Stimulated activated naive B cell treated with anti-CD40 and anti-IgM and Interleukin-4, amounts not matched to agents 10 μg/mL and 1 μg/mL and 100 μg/mL, for 72 hours (primary cell): Measurements from ENCODE around the gene LIG3.
"Not testable (repeated sequence)": the region's sequence is repeated elsewhere in the genome, so short reads cannot be mapped to it uniquely, and the experiment has no call there.

Experiments used
- ATAC-seq, 2 donors: fragments of 150-1000 bp; cut with Tn5 transposase; replicated peaks; 2 replicates each; pipeline ENCODE4 v1.10.0; 2021; ENCODE audit warnings: moderate library complexity in 1 of 2
- DNase-seq: peaks from one replicate; pipeline ENCODE4 v3.0.0; 2021
- H3K27ac Mint-ChIP-seq: one replicate; pipeline ENCODE4 v1.8.0; 2022; ENCODE audit warnings: mild to moderate bottlenecking, mixed read lengths
- H3K27me3 Mint-ChIP-seq, 2 donors: one replicate each; pipeline ENCODE4 v1.8.0; 2022; ENCODE audit warnings: mixed read lengths in 2 of 2
- H3K36me3 Mint-ChIP-seq, 2 donors: one replicate each; pipeline ENCODE4 v1.8.0; 2022; ENCODE audit warnings: mixed read lengths in 2 of 2, mild to moderate bottlenecking in 1 of 2
- H3K4me1 Mint-ChIP-seq, 2 donors: one replicate each; pipeline ENCODE4 v1.8.0; 2022; ENCODE audit warnings: mixed read lengths in 2 of 2, mild to moderate bottlenecking in 1 of 2
- H3K4me3 Mint-ChIP-seq, 2 donors: one replicate each; pipeline ENCODE4 v1.8.0; 2022; ENCODE audit warnings: mild to moderate bottlenecking in 2 of 2, mixed read lengths in 2 of 2, moderate library complexity in 1 of 2
- H3K9me3 Mint-ChIP-seq, 2 donors: one replicate each; pipeline ENCODE4 v1.8.0; 2022; ENCODE audit warnings: mixed read lengths in 2 of 2, mild to moderate bottlenecking in 1 of 2

The LIG3 gene

GRCh38 chr17:35010093-35010492, 29.8 kb downstream of the LIG3 start:
- Mint-ChIP-seq H3K36me3 (peaks cover 16 to 31% of the 10 kb centered on the region in 2 donors), H3K27ac (peak overlapping the region; percentile 20), H3K9me3 (no peaks in the 10 kb centered on the region), H3K4me1 (no peaks in the 10 kb centered on the region), H3K27me3 (no peaks in the 10 kb centered on the region), H3K4me3 (no peak overlapping the region)
- ATAC-seq (no peak), DNase-seq (no peak)

GRCh38 chr17:35011671-35012216, 31.4 kb downstream of the LIG3 start:
- H3K27me3 Mint-ChIP-seq, result no peaks in the 10 kb centered on the region
- H3K27ac Mint-ChIP-seq, result no peak overlapping the region
- no peak for DNase-seq
- H3K4me3 Mint-ChIP-seq, result no peak overlapping the region
- H3K9me3 Mint-ChIP-seq, result no peaks in the 10 kb centered on the region
- H3K4me1 Mint-ChIP-seq, result no peaks in the 10 kb centered on the region
- peaks cover 12 to 44% of the 10 kb centered on the region in 2 donors for H3K36me3 Mint-ChIP-seq
- ATAC-seq, result no peak

GRCh38 chr17:35016369-35016768, 36.1 kb downstream of the LIG3 start:
- Mint-ChIP-seq H3K27ac (no peak overlapping the region), H3K9me3 (no peaks in the 10 kb centered on the region), H3K36me3 (peaks cover 9 to 46% of the 10 kb centered on the region in 2 donors), H3K4me3 (no peak overlapping the region), H3K27me3 (no peaks in the 10 kb centered on the region), H3K4me1 (no peaks in the 10 kb centered on the region)
- DNase-seq, result no peak
- no peak for ATAC-seq

- H3K36me3 Mint-ChIP-seq, result peaks cover 9 to 42% of the 10 kb centered on the region in 2 donors
These were observed 36.7 kb downstream of the LIG3 start for GRCh38 chr17:35017021-35017420.

GRCh38 chr17:35018814-35019213, 38.5 kb downstream of the LIG3 start:
- Mint-ChIP-seq H3K9me3 (no peaks in the 10 kb centered on the region), H3K36me3 (peaks cover 9 to 42% of the 10 kb centered on the region in 2 donors), H3K4me1 (peaks cover 7 to 9% of the 10 kb centered on the region in 2 donors), H3K27me3 (no peaks in the 10 kb centered on the region), H3K4me3 (no peak overlapping the region), H3K27ac (no peak overlapping the region)
- no peak for ATAC-seq
- no peak for DNase-seq

More at GRCh38 chr17:35017021-35017420, 36.7 kb downstream of the LIG3 start:
- no peaks in the 10 kb centered on the region for H3K27me3 Mint-ChIP-seq
- no peaks in the 10 kb centered on the region for H3K4me1 Mint-ChIP-seq
- ATAC-seq (no peak), DNase-seq (no peak)
- H3K9me3 Mint-ChIP-seq, result no peaks in the 10 kb centered on the region
- H3K4me3 Mint-ChIP-seq, result no peak overlapping the region
- peak overlapping the region; percentile 1 for H3K27ac Mint-ChIP-seq

GRCh38 chr17:35019386-35020179, 39.3 kb downstream of the LIG3 start:
- DNase-seq (no peak), ATAC-seq (no peak)
- H3K4me3 Mint-ChIP-seq, result no peak overlapping the region
- peaks cover 9 to 41% of the 10 kb centered on the region in 2 donors for H3K36me3 Mint-ChIP-seq
- no peak overlapping the region for H3K27ac Mint-ChIP-seq
- H3K9me3 Mint-ChIP-seq, result no peaks in the 10 kb centered on the region
- H3K4me1 Mint-ChIP-seq, result peaks cover 7 to 9% of the 10 kb centered on the region in 2 donors
- no peaks in the 10 kb centered on the region for H3K27me3 Mint-ChIP-seq

DNA sequence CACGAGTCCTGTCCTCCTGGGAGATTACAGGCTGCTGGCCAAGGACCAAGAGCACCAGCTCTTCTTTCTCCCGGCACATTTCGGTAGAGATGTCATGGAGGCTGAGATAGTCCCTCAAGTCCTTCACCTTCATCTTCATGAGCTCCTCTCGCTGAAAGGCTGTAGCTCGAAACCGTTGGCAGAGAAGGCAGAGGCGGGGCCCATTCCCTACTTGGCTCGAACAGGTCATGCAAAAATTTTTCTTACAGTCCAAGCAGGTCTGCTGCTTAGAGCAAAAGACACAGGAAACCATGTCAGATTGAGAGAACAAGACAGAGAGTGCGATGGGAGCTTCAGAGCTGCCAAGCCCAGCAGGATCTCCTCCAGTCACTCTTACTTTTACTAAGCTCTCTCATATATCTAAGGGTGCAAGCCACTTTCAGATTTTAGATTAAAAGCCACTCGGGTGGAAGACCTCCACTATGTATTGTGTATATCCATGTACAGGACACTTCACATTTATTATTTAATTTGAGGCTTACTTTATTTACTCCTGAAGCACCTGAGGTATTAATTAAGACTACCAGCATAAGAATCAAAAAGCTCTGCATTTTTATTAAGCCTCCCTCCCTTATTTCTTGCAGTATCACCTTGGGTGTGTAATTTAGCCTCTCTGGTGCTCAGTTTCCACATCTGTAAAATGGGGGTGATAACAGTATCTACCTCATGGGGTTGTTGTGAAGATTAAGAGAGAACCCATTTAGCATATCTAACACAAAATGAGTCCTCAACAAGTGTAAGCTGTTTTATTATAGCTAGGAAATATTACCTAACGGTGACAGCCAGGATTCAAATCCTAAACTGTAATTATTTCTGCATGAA, 41.4 kb downstream of the LIG3 start:
- H3K27me3 Mint-ChIP-seq, result no peaks in the 10 kb centered on the region
- H3K4me3 Mint-ChIP-seq, result no peak overlapping the region
- ATAC-seq, result no peak
- H3K9me3 Mint-ChIP-seq, result no peaks in the 10 kb centered on the region
- H3K4me1 Mint-ChIP-seq, result peaks cover 7 to 9% of the 10 kb centered on the region in 2 donors
- no peak for DNase-seq
- H3K36me3 Mint-ChIP-seq, result peaks cover 8 to 27% of the 10 kb centered on the region in 2 donors
- no peak overlapping the region for H3K27ac Mint-ChIP-seq

- no peaks in the 10 kb centered on the region for H3K9me3 Mint-ChIP-seq
- peaks cover 3 to 18% of the 10 kb centered on the region in 2 donors for H3K36me3 Mint-ChIP-seq
- H3K4me1 Mint-ChIP-seq, result peaks cover 7 to 9% of the 10 kb centered on the region in 2 donors
- no peaks in the 10 kb centered on the region for H3K27me3 Mint-ChIP-seq
- H3K27ac Mint-ChIP-seq, result peak overlapping the region; percentile 80
- peak; percentile 29 for DNase-seq
- ATAC-seq, result peak; percentile 96 to 100
- peak overlapping the region in 1 of 2 donors; percentile 48 for H3K4me3 Mint-ChIP-seq
These were observed 42.3 kb downstream of the LIG3 start for GRCh38 chr17:35022536-35023063.

DNA sequence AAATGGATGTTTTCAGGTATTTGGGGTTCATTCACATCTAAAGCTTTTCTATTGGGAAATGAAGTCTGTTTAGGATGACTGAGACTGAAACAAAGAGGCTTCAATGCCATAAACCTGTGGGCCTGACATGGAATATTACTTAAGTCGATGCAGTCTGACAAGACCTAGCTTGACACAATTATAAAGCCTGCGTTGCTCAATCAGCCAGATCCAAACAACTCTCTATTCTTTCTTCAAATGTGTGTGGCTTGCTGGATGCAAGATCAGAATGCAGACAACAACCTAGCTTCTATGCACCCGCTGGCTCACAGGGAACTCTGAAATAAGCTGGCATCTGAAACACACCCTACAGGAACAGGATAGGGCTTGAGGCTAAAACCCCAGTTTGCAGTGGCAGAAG, 43.2 kb downstream of the LIG3 start:
- Mint-ChIP-seq H3K36me3 (peaks cover 3 to 14% of the 10 kb centered on the region in 2 donors), H3K27ac (no peak overlapping the region), H3K4me3 (no peak overlapping the region), H3K9me3 (no peaks in the 10 kb centered on the region), H3K27me3 (no peaks in the 10 kb centered on the region), H3K4me1 (peaks cover 8 to 15% of the 10 kb centered on the region in 2 donors)
- no peak for ATAC-seq
- DNase-seq, result no peak

- H3K36me3 Mint-ChIP-seq, result peaks cover 3 to 9% of the 10 kb centered on the region in 2 donors
- no peak for ATAC-seq
- H3K4me3 Mint-ChIP-seq, result no peak overlapping the region
- H3K27me3 Mint-ChIP-seq, result no peaks in the 10 kb centered on the region
- peaks cover 14 to 20% of the 10 kb centered on the region in 2 donors for H3K4me1 Mint-ChIP-seq
- no peaks in the 10 kb centered on the region for H3K9me3 Mint-ChIP-seq
- DNase-seq, result no peak
- H3K27ac Mint-ChIP-seq, result no peak overlapping the region
These were observed 45.2 kb downstream of the LIG3 start for GRCh38 chr17:35025541-35025940.

- not testable (repeated sequence) for H3K27ac Mint-ChIP-seq, H3K36me3 Mint-ChIP-seq, H3K9me3 Mint-ChIP-seq, H3K27me3 Mint-ChIP-seq, DNase-seq, H3K4me3 Mint-ChIP-seq
- ATAC-seq, result peak in 1 of 2 donors; percentile 40
- peaks cover 21 to 23% of the 10 kb centered on the region in 2 donors for H3K4me1 Mint-ChIP-seq
These were observed 47.8 kb downstream of the LIG3 start for GRCh38 chr17:35028097-35028496.

- Mint-ChIP-seq H3K27ac (no peak overlapping the region), H3K4me3 (no peak overlapping the region), H3K36me3 (peaks cover 4 to 11% of the 10 kb centered on the region in 2 donors), H3K4me1 (peaks cover 22 to 26% of the 10 kb centered on the region in 2 donors), H3K9me3 (no peaks in the 10 kb centered on the region), H3K27me3 (no peaks in the 10 kb centered on the region)
- no peak for DNase-seq
- peak; percentile 86 for ATAC-seq
These were observed 48.4 kb downstream of the LIG3 start for GRCh38 chr17:35028531-35029262.

- Mint-ChIP-seq H3K4me3 (no peak overlapping the region), H3K9me3 (no peaks in the 10 kb centered on the region), H3K27me3 (no peaks in the 10 kb centered on the region), H3K4me1 (peaks cover 22 to 26% of the 10 kb centered on the region in 2 donors), H3K27ac (no peak overlapping the region), H3K36me3 (peaks cover 2 to 11% of the 10 kb centered on the region in 2 donors)
- DNase-seq (no peak), ATAC-seq (no peak)
These were observed 50.5 kb downstream of the LIG3 start for GRCh38 chr17:35030780-35031179.
